ENCODE data around the gene CDH9. TPM values are rescaled to one million over a fixed set of nuclear protein-coding genes. Genes with fewer than 3 reads are reported as not detected.
"Not testable (repeated sequence)": the region's sequence is repeated elsewhere in the genome, so short reads cannot be mapped to it uniquely, and the experiment has no call there.

Gene CDH9
- total RNA-seq, 1 donor from 2014 or later = not detected

- DNase-seq (ENCODE audit: extremely low read depth, low read depth, low spot score) = no peak
Measured at GRCh38 chr5:26959290-26959689, 79.1 kb downstream of the CDH9 start.

- DNase-seq (ENCODE audit: extremely low read depth, low read depth, low spot score) = no peak
Measured at GRCh38 chr5:26955161-26955560, 83.2 kb downstream of the CDH9 start.

GRCh38 chr5:26948921-26949320 lies 89.5 kb downstream of the CDH9 start:
- no peak for DNase-seq (ENCODE audit: extremely low read depth, low read depth, low spot score)

- DNase-seq (ENCODE audit: extremely low read depth, low read depth, low spot score) = no peak
Measured at GRCh38 chr5:26945901-26946300, 92.5 kb downstream of the CDH9 start.

- DNase-seq (ENCODE audit: extremely low read depth, low read depth, low spot score) = no peak
Measured at GRCh38 chr5:26942481-26942880, 95.9 kb downstream of the CDH9 start.

DNA sequence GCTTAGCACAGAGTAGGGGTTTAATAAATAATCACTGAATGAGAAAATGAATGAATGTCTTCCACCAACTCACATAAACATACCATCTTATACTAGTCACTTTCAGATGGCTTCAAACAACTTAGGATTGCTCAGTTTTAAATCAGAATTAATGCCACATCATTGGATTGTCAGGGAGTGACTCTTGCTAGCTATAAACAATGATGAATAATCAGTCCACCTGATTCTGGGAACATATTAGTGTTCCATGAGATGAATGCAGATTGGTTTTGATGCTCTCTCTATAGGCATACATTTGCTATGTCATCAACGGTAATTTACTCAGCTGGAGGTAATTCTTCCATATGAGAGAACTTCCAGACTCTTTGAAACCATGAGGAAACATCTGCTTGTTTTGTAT lies 97.4 kb downstream of the CDH9 start:
- no peak for DNase-seq (ENCODE audit: extremely low read depth, low read depth, low spot score)

DNA sequence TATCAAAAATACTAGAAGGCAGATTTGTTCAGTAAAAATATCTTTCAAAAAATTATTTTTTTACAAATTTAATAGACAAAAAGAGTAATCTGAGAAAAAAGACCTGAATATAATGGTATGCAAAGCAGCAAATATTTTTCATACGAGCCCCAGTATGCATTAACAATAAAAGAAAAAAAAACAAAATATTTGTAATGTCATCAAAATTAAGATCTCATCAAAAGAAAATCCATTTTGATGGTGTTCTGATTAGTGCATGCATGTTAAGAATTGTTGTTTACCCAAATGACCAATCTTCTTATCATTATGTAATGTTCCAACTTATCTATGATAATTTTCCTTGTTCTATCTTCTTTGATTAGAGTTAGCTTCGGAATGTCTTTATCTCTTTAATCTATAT lies 106.1 kb downstream of the CDH9 start:
- no peak for DNase-seq (ENCODE audit: extremely low read depth, low read depth, low spot score)

DNA sequence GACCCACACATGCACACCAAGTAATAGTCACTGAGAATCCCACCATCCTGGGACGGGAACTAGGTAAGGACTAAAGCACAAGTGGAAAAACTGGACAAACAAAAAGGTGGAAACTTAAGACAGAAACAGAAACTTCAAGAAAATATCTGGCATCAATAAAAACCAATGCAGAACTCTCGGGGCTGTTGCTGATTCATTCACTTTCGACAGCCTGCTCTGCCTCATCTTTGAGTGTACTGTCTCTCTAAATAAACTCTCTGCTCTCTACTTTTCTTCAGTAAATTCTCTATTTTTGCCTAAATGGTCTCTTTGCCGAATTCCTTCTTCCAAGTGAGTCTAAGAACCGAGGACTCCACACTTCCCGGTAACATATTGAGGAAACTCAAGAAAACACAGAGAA lies 116.9 kb downstream of the CDH9 start:
- DNase-seq (ENCODE audit: extremely low read depth, low read depth, low spot score) = no peak

- no peak for DNase-seq (ENCODE audit: extremely low read depth, low read depth, low spot score)
Measured at GRCh38 chr5:26903469-26903868, 134.9 kb downstream of the CDH9 start.

GRCh38 chr5:26894719-26895263 lies 143.6 kb downstream of the CDH9 start:
- no peak for DNase-seq (ENCODE audit: extremely low read depth, low read depth, low spot score)

DNA sequence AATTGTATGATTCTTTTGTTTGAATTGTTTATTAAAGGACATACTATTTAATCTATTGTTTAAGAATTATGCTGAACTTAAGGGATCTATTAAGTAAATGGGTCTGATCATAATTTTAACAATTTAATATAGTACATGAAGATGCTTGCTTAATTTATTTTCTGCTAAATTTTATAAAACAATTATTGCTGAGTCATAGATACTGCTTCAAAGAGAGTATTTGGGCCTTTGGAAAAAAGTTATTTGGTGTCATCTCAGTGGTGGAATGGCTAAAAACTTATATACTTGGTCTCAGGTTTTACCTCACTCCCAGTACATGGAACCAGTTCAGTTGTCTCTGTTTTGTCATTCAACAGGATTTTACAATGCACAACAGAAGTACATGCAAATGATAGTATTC lies 145.3 kb downstream of the CDH9 start:
- no peak for DNase-seq (ENCODE audit: extremely low read depth, low read depth, low spot score)

DNA sequence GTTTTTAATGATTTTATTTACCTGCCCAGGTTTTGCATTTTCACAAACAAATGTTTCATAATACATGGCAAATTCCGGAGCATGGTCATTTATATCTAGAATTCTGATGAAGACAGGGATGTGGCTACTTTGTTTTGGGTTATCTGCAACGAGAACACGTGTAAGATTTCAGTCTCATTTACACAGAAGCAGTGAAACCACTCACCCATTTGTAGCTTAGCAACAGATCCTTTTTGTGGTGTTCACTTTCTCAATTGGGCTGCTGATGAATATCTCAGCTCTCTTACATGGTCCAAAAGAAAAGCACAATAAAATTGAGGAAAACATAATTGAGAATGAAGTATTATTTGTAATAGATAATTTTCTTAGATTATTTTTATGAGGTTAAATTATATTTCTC lies 148.6 kb downstream of the CDH9 start:
- DNase-seq (ENCODE audit: extremely low read depth, low read depth, low spot score) = no peak

DNA sequence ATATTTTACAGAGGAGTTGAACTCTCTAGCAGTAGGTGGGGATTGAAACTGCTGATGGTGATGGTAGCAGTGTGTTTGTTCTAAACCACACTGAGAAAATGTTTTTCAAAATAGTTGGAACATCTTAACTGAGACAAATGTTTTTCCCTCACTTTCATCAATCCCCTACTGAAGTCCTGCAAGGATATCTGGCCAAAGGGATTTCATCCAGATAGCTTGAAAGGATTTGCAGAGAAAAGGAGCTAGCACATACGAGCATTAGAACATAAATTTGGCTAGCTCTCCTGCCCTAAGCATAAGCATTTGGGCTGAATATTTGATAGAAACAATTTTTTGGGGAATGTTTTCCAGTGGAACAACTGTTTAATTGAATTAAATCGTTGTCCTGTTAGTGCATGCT lies 153.9 kb downstream of the CDH9 start:
- DNase-seq (ENCODE audit: extremely low read depth, low read depth, low spot score) = no peak

GRCh38 chr5:26883375-26883774 lies 155.0 kb downstream of the CDH9 start:
- no peak for DNase-seq (ENCODE audit: extremely low read depth, low read depth, low spot score)

GRCh38 chr5:26881901-26882300 lies 156.5 kb downstream of the CDH9 start:
- no peak for DNase-seq (ENCODE audit: extremely low read depth, low read depth, low spot score)

DNA sequence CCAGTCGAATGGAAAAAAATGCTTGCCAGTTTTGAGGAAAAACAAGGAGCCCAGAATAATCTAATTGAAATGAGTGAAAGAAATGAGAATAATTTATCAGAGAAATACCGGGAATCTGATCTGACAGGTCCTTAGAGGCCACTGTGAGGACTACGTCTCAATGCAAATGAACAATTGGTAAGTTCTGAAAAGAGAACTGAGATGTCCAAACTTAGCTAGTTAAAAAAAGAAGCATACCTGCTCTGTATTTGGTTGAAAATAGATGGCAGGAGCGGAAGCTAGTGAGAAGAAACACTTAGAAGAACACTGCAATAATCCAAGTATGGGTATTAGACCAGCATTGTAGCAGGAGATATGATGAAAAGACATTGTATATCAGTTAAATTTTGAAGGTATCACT lies 161.2 kb downstream of the CDH9 start:
- DNase-seq (ENCODE audit: extremely low read depth, low read depth, low spot score) = no peak

DNA sequence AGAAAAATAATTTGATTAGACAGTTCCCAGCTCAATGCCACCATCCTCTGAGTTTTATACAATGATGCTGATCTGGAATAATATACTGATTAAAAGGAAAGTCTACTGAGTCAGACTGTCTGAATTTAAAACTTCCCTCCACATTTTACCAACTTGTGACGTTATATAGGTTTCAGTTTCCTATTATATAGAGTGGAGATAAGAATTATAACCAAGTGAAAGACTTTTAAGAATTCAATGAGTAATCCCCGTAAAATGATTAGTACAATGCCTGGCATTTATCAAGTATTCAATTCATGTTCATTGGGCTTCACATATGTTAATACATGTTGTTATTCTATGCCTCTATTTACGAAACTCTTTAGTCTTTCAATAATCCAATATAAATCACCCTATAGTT lies 166.0 kb downstream of the CDH9 start:
- no peak for DNase-seq (ENCODE audit: extremely low read depth, low read depth, low spot score)

DNA sequence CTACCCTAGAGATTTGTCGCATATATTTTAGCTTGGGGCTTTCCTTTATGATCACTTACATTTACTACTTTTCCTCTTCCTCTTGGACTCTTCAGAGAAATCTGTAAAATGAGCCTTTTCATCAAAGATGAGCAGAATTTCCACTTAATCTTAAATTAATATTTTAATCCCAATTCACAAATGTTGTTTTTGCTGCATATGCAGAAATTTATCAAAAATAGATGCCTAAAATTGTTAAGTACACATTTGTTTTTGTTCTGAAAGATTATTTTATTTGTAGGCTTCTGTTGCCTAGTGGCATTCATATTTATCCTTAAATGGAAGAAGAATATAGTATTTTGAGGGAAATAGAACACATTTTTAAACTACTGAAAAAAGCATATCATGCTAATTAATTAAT lies 168.6 kb downstream of the CDH9 start:
- no peak for DNase-seq (ENCODE audit: extremely low read depth, low read depth, low spot score)

- DNase-seq (ENCODE audit: extremely low read depth, low read depth, low spot score) = no peak
Measured at GRCh38 chr5:26868504-26868903, 169.9 kb downstream of the CDH9 start.

DNA sequence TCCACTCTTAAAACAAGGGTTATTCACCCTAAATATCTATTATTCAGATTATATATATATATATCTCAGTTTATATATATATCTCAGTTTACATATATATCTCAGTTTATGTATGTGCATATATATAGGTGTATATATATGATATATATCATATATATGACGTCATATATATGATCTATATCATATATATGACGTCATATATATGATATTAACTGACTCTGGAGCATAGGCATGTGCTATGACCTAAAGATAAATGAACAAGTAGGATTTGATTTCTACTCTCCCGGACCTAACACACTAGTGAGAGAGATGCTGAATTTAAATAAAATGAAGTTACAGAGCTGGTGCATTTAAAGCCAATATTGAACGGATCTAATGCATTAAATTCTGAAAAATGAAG lies 174.3 kb downstream of the CDH9 start:
- no peak for DNase-seq (ENCODE audit: extremely low read depth, low read depth, low spot score)

DNA sequence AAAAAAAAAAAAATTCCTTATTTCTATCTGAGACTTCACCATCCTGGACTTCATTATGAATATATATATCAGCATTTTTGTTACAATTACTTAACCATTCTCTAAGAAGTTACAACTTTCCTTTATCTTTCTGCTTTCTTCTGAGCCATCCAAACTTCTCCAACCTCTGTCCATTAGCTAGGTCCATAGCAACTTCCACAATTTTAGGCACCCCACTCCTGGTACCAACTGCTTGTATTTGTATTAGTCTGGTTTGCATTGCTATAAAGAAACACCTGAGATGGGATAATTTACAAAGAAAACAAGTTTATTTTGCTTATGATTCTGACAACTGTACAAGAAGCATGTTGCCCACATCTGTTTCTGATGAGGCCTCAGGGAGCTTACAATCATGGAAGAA lies 182.1 kb downstream of the CDH9 start:
- no peak for DNase-seq (ENCODE audit: extremely low read depth, low read depth, low spot score)

DNA sequence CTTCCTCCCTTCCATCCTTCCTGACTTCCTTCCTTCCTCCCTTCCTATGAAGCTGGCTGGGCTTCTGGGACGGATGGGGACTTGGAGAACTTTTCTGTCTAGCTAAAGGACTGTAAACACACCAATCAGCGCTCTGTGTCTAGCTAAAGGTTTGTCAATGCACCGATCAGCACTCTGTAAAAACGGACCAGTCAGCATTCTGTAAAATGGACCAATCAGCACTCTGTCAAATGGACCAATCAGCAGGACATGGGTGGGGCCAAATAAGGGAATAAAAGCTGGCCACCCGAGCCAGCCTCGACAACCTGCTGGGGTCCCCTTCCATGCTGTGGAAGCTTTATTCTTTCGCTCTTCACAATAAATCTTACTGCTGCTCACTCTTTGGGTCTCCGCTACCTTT lies 185.9 kb downstream of the CDH9 start:
- not testable (repeated sequence) for DNase-seq (ENCODE audit: extremely low read depth, low read depth, low spot score)

DNA sequence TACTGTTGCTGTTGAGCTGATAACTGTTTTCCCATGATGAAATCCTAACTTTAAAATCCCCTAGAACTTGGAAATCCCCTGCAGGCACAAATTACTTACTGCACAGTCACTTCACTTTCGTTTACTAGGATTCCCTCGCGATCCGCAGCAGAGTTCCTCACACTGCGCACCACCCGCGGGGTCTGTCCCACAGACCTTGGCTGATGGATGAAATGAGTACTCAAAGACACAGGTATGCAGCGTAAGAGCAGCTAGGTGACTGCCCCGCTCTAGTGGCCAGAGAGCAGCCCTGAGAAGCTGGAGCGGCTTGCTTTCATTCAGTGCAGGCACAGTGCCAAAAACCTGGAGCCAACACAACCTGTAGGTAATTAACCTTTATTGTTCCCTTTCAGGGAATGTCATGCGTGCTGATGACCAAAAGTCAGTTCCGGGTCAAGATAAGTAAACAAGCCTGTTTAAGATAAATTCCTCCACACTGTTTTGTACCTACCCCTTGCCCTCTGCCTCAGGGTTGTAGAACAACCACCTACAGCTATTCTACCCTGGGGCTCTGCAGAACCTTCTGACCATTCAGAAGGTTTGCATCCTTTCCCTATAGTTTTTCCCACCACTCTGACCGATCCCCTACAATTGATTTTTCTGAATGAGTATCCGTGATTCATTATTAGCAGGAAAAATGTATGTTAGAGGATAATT lies 191.2 kb downstream of the CDH9 start:
- no peak for DNase-seq (ENCODE audit: extremely low read depth, low read depth, low spot score)
